Suprapubic skin (tissue), 4 donors: ENCODE results near the gene SLC12A8.

Experiments used
- EP300 ChIP-seq: sonication (generic); formaldehyde crosslinking; IDR thresholded peaks from one replicate; pipeline ENCODE4 v1.6.1; 2017; ENCODE audit warnings: antibody characterized with exemption
- POLR2A ChIP-seq, 2 donors: fragments of 450-650 bp; IDR thresholded peaks; one replicate each; pipeline ENCODE4 v1.6.1; 2017; ENCODE audit warnings: antibody characterized with exemption in 2 of 2, mild to moderate bottlenecking in 2 of 2, moderate library complexity in 2 of 2
- POLR2AphosphoS5 ChIP-seq, 3 donors: sonication (generic); formaldehyde crosslinking; IDR thresholded peaks; one replicate each; pipeline ENCODE4 v1.6.1; 2017; ENCODE audit warnings: antibody characterized with exemption in 3 of 3
- TF ChIP-seq, protein P1 (sequence below), 2 donors: fragments of 200-600 bp in 1 of 2; fragments of 450-650 bp in 1 of 2; sonication (generic) in 1 of 2; IDR thresholded peaks; one replicate each; pipeline ENCODE4 v1.5.1; 2016 to 2019; ENCODE audit warnings: antibody characterized with exemption in 2 of 2, mild to moderate bottlenecking in 1 of 2, moderate library complexity in 1 of 2

DNA sequence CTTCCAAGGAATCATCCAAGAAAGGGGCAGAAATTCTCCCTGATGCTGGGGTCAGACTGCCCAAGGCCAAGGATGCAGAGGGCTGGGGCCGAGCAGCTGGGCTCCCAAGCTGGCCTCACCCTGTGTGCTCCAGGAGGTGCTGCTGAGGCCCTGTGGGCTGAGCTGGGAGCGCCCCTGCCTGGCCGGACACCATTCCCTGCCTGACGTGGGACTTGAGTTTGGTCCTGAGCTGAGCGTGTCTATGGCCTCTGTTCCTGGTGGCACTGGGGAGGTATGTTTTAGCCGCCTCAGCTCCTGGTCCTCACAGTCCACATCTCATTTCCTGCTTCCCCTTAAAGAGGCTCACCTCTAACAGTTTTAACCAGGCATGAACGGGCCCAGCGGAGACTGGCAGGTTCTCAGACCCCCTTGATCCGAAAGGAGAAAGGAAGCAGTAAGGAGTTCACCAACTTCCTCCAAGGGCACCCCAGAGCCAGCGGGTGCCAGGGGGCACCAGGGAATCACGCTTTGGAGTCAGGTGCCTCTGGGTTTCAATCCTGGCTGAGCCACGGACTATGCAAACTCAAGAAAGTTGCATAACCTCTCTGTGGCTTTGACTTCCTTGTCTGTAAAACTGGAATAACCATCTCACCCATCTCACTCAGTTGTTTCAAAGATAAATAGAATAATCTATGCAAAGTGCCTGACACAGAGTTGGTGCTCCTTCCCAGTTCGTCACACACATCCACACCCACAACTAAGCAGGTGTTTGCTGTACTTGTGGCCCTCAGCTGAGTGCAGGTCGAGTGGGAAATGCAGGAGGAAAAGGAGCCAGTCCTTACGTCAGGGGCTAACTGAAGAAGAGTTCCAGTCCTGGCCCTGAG, 48.6 kb downstream of the SLC12A8 start:
- TF ChIP-seq, protein P1, sequence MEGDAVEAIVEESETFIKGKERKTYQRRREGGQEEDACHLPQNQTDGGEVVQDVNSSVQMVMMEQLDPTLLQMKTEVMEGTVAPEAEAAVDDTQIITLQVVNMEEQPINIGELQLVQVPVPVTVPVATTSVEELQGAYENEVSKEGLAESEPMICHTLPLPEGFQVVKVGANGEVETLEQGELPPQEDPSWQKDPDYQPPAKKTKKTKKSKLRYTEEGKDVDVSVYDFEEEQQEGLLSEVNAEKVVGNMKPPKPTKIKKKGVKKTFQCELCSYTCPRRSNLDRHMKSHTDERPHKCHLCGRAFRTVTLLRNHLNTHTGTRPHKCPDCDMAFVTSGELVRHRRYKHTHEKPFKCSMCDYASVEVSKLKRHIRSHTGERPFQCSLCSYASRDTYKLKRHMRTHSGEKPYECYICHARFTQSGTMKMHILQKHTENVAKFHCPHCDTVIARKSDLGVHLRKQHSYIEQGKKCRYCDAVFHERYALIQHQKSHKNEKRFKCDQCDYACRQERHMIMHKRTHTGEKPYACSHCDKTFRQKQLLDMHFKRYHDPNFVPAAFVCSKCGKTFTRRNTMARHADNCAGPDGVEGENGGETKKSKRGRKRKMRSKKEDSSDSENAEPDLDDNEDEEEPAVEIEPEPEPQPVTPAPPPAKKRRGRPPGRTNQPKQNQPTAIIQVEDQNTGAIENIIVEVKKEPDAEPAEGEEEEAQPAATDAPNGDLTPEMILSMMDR (IDR thresholded peaks at IDR 0.05), result no peak
- TF ChIP-seq POLR2A (IDR thresholded peaks at IDR 0.05), result no peak
- TF ChIP-seq EP300, result no peak
- no peak for TF ChIP-seq POLR2AphosphoS5 (IDR thresholded peaks at IDR 0.05)
